ENCODE data around the gene EDEM2.
A peak's percentile ranks its signal among the peaks of the same experiment; 100 is the strongest.
"Not testable (repeated sequence)": the region's sequence is repeated elsewhere in the genome, so short reads cannot be mapped to it uniquely, and the experiment has no call there.

EDEM2 gene

DNA sequence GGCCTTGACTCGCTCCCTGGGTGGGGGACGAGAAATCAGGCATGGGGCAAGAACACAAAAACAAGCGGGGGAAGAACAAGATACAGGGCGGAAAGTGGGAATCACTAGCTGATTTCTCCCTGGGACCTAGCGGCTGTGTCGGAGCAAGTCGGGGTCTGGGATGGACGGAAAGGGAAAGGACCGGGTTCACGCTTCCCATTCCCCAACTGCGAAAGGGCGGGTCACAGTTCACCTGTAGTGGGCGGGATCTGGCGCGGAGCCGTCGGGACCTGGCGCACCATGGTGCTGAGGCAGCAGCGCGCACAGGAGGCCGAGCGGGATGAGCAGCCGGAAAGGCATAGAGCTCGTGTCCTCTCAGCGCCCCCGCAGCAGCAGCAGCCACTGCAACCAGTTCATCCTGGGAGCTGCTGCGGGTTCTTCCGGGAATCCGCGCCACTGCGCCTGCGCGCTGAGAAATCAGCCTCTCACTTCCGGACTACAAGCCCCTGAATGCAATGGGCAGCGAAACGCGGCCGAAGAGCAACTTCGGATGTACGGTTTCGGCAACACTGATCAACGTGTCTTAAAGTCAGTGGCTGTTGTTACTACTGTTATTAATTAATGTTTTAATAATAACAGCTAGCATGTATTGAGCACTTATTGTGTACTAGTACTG is at the start of gene EDEM2:
EDEM2 (minus strand) TSS at position 417 of the 655 bp plus-strand sequence; CDS start at position 339, 78 bp downstream.
- DNase-seq (ENCODE audit: low spot score) = peak; percentile 97

- no peak for DNase-seq (ENCODE audit: low spot score)
Observed at GRCh38 chr20:35196313-35196712, 49.2 kb upstream of the EDEM2 start.

GRCh38 chr20:35193031-35193791 is 46.1 kb upstream of the EDEM2 start:
- not testable (repeated sequence) for DNase-seq (ENCODE audit: low spot score)

DNA sequence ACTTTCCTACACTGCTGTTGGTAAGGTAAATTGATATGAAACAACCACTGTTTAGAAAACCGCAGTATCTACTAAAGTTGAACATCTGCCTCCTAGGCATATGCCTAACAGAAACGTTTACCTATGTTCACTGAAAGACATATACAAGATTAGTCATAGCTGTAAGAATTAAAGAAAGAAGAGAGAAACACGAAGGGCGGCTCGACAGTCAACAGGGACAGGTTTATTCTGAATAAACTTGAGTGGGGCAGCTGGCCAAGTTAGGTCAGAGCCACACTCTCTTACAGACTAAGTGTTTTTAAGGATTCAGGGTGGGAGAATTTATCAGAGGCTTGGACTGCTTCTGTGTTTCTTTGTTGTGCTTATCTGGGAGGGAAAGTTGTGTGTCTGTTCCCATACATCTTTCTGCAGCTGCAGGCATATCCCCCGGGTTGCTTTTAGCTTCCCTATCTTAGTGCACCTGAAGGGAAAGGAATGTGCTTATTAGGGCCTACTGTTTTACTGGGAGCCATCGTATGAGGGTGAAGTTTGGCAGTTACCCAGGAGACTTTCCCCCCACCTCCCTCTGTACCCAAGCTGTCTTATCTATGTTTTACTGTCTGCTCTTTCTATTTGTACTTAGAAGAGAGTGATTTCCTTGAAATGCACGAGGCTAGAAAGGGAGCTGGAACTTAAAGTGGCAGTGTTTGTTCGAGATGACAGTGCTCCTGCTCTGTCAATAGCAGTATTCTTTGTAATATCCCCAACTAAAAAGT is 45.2 kb upstream of the EDEM2 start:
- no peak for DNase-seq (ENCODE audit: low spot score)

- no peak for DNase-seq (ENCODE audit: low spot score)
Observed at GRCh38 chr20:35191419-35192117, 44.4 kb upstream of the EDEM2 start.

GRCh38 chr20:35190556-35190955 is 43.4 kb upstream of the EDEM2 start:
- DNase-seq (ENCODE audit: low spot score) = no peak

GRCh38 chr20:35189223-35189622 is 42.1 kb upstream of the EDEM2 start:
- DNase-seq (ENCODE audit: low spot score) = not testable (repeated sequence)

DNA sequence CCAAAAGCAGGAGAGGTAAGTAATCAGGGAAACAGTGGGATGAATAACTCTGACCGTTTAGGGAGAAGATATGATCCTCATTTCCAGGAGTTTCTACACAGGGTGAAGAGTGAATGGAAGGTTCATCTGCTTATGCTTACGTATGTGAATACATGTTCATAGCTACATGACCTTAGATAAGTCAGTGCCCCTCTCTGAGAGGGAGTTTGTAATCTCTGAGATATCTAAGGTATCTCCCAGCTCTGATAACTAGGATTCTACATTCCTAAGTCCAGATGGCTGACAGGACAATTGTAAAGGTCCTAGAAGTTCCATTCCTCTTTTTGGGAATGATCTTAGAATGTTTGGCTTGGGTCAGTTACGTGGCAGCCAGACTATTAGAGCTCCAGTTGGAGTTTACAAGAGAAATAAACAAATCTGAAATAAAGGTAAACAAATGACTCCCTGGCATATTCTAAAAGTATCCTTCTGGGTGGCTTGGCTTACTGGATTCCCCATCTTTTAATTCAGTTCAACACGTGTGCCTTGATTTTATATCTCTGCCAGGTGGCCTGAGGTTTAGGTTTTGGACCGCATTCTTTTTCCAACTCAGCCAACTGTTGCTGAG is 40.6 kb upstream of the EDEM2 start:
- no peak for DNase-seq (ENCODE audit: low spot score)

DNA sequence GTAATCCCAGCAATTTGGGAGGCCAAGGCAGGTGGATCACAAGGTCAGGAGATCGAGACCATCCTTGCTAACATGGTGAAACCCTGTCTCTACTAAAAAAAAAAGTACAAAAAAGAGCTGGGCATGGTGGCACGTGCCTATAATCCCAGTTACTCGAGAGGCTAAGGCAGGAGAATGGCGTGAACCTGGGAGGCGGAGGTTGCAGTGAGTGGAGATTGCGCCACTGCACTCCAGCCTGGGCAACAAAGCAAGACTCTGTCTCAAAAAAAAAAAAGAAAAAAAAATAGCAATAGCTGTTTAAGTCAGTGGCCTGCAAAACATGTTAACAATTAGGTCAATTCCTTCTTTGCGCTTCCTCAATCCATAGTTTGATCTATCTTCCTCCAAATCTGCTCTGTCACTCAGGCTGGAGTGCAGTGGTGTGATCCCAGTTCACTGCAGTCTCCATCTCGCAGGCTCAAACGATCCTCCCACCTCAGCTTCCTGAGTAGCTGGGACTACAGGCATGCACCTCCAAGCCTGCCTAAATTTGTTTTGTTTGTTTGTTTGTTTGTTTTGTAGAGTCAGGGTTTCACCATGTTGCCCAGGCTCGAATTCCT is 39.7 kb upstream of the EDEM2 start:
- DNase-seq (ENCODE audit: low spot score) = not testable (repeated sequence)

DNA sequence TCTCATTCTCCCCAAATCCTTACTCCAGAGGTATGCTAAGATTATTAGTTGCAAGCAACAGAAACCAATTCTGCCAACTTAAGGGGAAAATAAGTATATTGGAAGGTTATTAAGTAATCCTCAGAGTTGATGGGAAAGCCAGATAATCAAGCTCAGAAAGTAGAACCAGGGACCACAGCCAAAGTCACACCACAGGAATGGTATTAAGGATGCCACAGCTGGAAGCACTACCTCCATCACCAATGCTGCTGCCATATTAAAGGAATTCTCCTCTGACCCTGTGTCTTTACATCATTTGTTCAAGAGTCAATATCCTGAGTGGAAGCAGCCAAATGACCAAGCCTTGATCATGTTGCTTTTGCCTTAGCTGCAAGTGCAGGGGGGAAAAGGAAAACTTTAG is 34.6 kb upstream of the EDEM2 start:
- no peak for DNase-seq (ENCODE audit: low spot score)

GRCh38 chr20:35180266-35180665 is 33.1 kb upstream of the EDEM2 start:
- no peak for DNase-seq (ENCODE audit: low spot score)

- DNase-seq (ENCODE audit: low spot score) = no peak
Observed at GRCh38 chr20:35179292-35180212, 32.4 kb upstream of the EDEM2 start.

DNA sequence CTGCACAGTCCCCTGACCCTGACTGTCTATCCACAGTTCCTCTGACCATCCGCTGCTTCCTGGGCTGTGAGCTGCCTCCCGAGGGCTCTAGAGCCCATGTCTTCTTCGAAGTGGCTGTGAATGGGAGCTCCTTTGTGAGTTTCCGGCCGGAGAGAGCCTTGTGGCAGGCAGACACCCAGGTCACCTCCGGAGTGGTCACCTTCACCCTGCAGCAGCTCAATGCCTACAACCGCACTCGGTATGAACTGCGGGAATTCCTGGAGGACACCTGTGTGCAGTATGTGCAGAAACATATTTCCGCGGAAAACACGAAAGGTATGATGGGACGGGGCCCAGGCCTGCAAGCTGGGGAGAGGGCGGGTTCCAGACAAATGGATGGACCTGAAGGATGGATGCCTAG is 29.0 kb upstream of the EDEM2 start:
- DNase-seq (ENCODE audit: low spot score) = no peak

DNA sequence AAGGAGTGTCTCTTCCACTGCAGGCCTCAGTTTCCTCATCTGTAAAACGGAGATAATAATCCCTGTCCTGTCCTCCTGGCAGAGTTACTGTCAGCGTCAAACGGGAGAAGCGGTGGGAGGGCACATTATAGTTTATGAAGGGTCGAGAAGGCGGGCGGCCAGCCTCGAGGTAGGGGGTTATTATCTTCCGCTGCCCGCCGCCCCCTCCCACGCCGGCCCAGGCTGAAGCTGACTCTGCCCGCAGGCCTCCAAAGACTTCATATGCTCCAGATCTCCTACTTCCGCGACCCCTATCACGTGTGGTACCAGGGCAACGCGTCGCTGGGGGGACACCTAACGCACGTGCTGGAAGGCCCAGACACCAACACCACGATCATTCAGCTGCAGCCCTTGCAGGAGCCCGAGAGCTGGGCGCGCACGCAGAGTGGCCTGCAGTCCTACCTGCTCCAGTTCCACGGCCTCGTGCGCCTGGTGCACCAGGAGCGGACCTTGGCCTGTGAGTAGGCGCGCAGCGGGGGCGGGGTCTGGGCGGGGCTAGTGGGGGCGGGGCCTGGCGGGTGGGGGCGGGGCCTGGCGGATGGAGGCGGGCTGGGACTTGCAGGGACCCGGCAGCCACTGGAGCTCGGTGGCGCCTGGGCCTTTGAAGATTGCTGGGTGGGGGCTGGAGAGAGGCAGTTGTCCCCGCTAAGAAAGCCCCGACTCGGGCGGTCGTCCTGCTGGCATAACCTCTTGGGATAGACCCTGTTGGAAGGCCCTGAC is 27.5 kb upstream of the EDEM2 start:
- no peak for DNase-seq (ENCODE audit: low spot score)

- DNase-seq (ENCODE audit: low spot score) = no peak
Observed at GRCh38 chr20:35173576-35174192, 26.5 kb upstream of the EDEM2 start.

- no peak for DNase-seq (ENCODE audit: low spot score)
Observed at GRCh38 chr20:35172434-35172806, 25.3 kb upstream of the EDEM2 start.

GRCh38 chr20:35171753-35172433 is 24.8 kb upstream of the EDEM2 start, which contains the start of gene PROCR:
PROCR (plus strand) TSS chr20:35172072; CDS start chr20:35172155, 83 bp downstream.
- DNase-seq (ENCODE audit: low spot score) = no peak

DNA sequence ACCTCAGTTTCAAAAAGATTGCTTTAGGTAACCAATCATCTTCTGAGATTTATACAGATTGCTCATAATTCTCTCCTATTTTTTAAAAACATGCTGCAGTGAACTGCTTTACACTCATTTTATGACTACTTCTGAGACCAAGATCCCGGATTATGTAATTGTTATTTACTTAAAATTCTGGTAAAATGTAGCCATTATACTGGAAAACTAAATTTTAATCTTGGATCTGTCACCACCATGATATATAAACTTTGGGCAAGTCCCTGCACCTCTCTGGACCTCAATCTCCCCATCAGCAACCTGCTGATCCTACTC is 24.3 kb upstream of the EDEM2 start:
- DNase-seq (ENCODE audit: low spot score) = no peak

Data from NAMALWA (cell line).